T-cell (primary cell): ENCODE measurements around the gene GCN1. TPM values are rescaled to one million over a fixed set of nuclear protein-coding genes. Genes with fewer than 3 reads are reported as not detected.

Source experiments
- ATAC-seq, 4 experiments: fragments of 200-7000 bp in 3 of 4; fragments of 150-1000 bp in 1 of 4; cut with Tn5 transposase; replicated peaks in 1 of 4; 1 replicate in 3 of 4; 2 replicates in 1 of 4; pipeline ENCODE4 v1.10.0; 2021; ENCODE audit warnings: moderate library complexity in 3 of 4, mild to moderate bottlenecking in 2 of 4, moderate number of reproducible peaks in 1 of 4
- CTCF ChIA-PET, 2 donors: fragments of 300-600 bp; sonication (Branson Sonifier 250); formaldehyde crosslinking; loops; one replicate each; lab custom pipeline; 2022; ENCODE audit warnings: antibody characterized with exemption in 2 of 2; lab: Charles Lee
- POLR2A ChIA-PET, 2 donors: fragments of 300-600 bp; sonication (Branson Sonifier 250); formaldehyde crosslinking; loops; one replicate each; lab custom pipeline; 2022; ENCODE audit warnings: antibody characterized with exemption in 2 of 2; lab: Charles Lee
- DNase-seq, 35 experiments: peaks; one replicate each; pipeline versions ENCODE4 v3.0.0 to v3.0.0-alpha.2; 2013 to 2023
- H3K27ac ChIP-seq: one replicate; pipeline ENCODE4 v1.5.1; 2013; ENCODE audit warnings: low read length
- H3K27me3 ChIP-seq, 2 experiments: replicated peaks in 1 of 2; 1 replicate in 1 of 2; 2 replicates in 1 of 2; pipeline versions ENCODE4 v1.6.1 to v1.7.0; 2013; ENCODE audit warnings: low read length in 1 of 2, mixed read lengths in 1 of 2; ENCODE audit not compliant: control insufficient read depth in 2 of 2, insufficient read depth in 2 of 2; ENCODE audit errors: extremely low read depth in 1 of 2
- H3K36me3 ChIP-seq, 2 donors: 1 replicate in 1 of 2; 2 replicates in 1 of 2; pipeline versions ENCODE4 v1.6.1 to v1.7.0; 2013; ENCODE audit warnings: low read length in 1 of 2; ENCODE audit not compliant: control insufficient read depth in 2 of 2, insufficient read depth in 1 of 2; ENCODE audit errors: extremely low read depth in 1 of 2
- H3K4me1 ChIP-seq, 2 experiments: 1 replicate in 1 of 2; 2 replicates in 1 of 2; pipeline versions ENCODE4 v1.6.1 to v1.7.0; 2013; ENCODE audit warnings: low read length in 2 of 2, mixed read lengths in 1 of 2; ENCODE audit not compliant: insufficient read depth in 2 of 2, control insufficient read depth in 1 of 2; ENCODE audit errors: extremely low read depth in 1 of 2
- H3K4me3 ChIP-seq, 2 donors: 1 replicate in 1 of 2; 2 replicates in 1 of 2; pipeline versions ENCODE4 v1.5.1 to v1.7.0; 2013; ENCODE audit warnings: mild to moderate bottlenecking in 2 of 2, low read length in 1 of 2, moderate library complexity in 1 of 2; ENCODE audit not compliant: control insufficient read depth in 1 of 2; ENCODE audit errors: extremely low read depth in 1 of 2
- H3K9me3 ChIP-seq: 2 replicates; pipeline ENCODE4 v1.7.0; 2013
- H3K27ac Mint-ChIP-seq, 2 donors: one replicate each; pipeline ENCODE4 v1.8.0; 2020 to 2021; ENCODE audit warnings: mild to moderate bottlenecking in 2 of 2, mixed read lengths in 2 of 2
- H3K27me3 Mint-ChIP-seq, 2 donors: one replicate each; pipeline ENCODE4 v1.8.0; 2021 to 2022; ENCODE audit warnings: mixed read lengths in 2 of 2
- H3K36me3 Mint-ChIP-seq: one replicate; pipeline ENCODE4 v1.8.0; 2021; ENCODE audit warnings: mixed read lengths
- H3K4me1 Mint-ChIP-seq, 3 donors: one replicate each; pipeline ENCODE4 v1.8.0; 2020 to 2022; ENCODE audit warnings: mixed read lengths in 3 of 3, mild to moderate bottlenecking in 1 of 3
- H3K4me3 Mint-ChIP-seq, 3 donors: one replicate each; pipeline ENCODE4 v1.8.0; 2020 to 2022; ENCODE audit warnings: mild to moderate bottlenecking in 3 of 3, mixed read lengths in 3 of 3, moderate library complexity in 3 of 3
- H3K9me3 Mint-ChIP-seq, 3 donors: one replicate each; pipeline ENCODE4 v1.8.0; 2020 to 2022; ENCODE audit warnings: mixed read lengths in 3 of 3
- WGBS: methylation state at CpG from one replicate; pipeline ENCODE4 v1.1.5; 2013; ENCODE audit warnings: missing lambda C conversion rate; ENCODE audit not compliant: insufficient coverage; 5-methylcytosine and 5-hydroxymethylcytosine counted together
- total RNA-seq, 35 experiments: library from RNA in 6 of 35; stranded (reverse) in 6 of 35; fragments of 120-200 nt in 1 of 35; gene quantifications; one replicate each; pipeline versions ENCODE4 v1.2.1 to v1.2.4 and lab custom pipeline; 2013 to 2026

Gene GCN1
- total RNA-seq, 5 donors from 2014 or later (not counting 1 experiment from before 2014, with no cell fraction given): 139 to 171 (median 161) TPM

GRCh38 chr12:120170631-120171030, 23.9 kb downstream of the GCN1 start:
- CTCF ChIA-PET: no interaction called here
- no peaks in the 10 kb centered on the region for H3K27me3 Mint-ChIP-seq
- H3K4me1 Mint-ChIP-seq: no peaks in the 10 kb centered on the region
- no peak for DNase-seq
- no peaks in the 10 kb centered on the region for H3K27me3 ChIP-seq
- H3K4me1 ChIP-seq: no peaks in the 10 kb centered on the region
- H3K4me3 ChIP-seq: no peak overlapping the region
- WGBS: 100% methylated on average over 3 of the region's 7 CpGs
- no peak overlapping the region for H3K27ac ChIP-seq
- no peak for ATAC-seq
- H3K27ac Mint-ChIP-seq: no peak overlapping the region
- H3K9me3 Mint-ChIP-seq: no peaks in the 10 kb centered on the region
- POLR2A ChIA-PET: no interaction called here
- H3K36me3 Mint-ChIP-seq: peaks cover 34% of the 10 kb centered on the region
- no peaks in the 10 kb centered on the region for H3K9me3 ChIP-seq
- no peak overlapping the region for H3K4me3 Mint-ChIP-seq
- peaks cover 24 to 69% of the 10 kb centered on the region in 2 donors for H3K36me3 ChIP-seq

DNA sequence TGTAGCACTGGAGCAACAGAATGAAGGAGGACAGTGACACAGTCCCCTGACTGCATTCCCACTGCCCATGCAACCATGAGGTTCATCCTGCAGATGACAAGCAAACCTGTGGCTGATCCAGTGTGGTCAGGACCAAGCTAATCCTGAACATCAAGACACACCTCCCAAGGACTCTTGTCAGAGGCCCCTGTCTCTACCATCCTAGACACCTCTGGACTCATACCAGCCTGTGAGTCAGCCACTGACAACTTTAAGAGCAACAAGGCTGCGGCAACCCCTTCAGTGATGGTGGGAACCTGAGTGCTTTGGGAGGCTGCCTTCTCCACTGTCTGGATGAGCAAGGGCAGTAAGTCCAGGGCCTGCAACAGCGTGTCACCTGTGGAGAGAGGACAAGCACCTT, 24.6 kb downstream of the GCN1 start:
- H3K4me1 Mint-ChIP-seq: no peaks in the 10 kb centered on the region
- ChIA-PET CTCF (no interaction called here), POLR2A (no interaction called here)
- H3K27me3 ChIP-seq: no peaks in the 10 kb centered on the region
- DNase-seq (no peak), ATAC-seq (no peak)
- no peaks in the 10 kb centered on the region for H3K4me1 ChIP-seq
- no peaks in the 10 kb centered on the region for H3K9me3 Mint-ChIP-seq
- no peak overlapping the region for H3K27ac Mint-ChIP-seq
- H3K36me3 ChIP-seq: peaks cover 19 to 66% of the 10 kb centered on the region in 2 donors
- H3K9me3 ChIP-seq: no peaks in the 10 kb centered on the region
- H3K4me3 Mint-ChIP-seq: no peak overlapping the region
- H3K27me3 Mint-ChIP-seq: no peaks in the 10 kb centered on the region
- WGBS: 100% methylated on average over 1 of the region's 2 CpGs
- H3K27ac ChIP-seq: no peak overlapping the region
- peaks cover 27% of the 10 kb centered on the region for H3K36me3 Mint-ChIP-seq
- H3K4me3 ChIP-seq: no peak overlapping the region

GRCh38 chr12:120168337-120168736, 26.2 kb downstream of the GCN1 start:
- ChIA-PET POLR2A (interaction anchor here (0.6 to 0.7 kb wide), 3 partner anchors 21 to 161 kb away, joined by 3 to 14 read pairs (median 5); no protein-coding TSS in a partner anchor), CTCF (interaction anchor here in 1 of 2 donors (0.6 kb wide), 1 partner anchor 19 kb away, joined by 4 read pairs; no protein-coding TSS in a partner anchor)
- H3K4me3 ChIP-seq: no peak overlapping the region
- H3K27me3 ChIP-seq: no peaks in the 10 kb centered on the region
- no peak for ATAC-seq
- Mint-ChIP-seq H3K27ac (no peak overlapping the region), H3K4me1 (no peaks in the 10 kb centered on the region), H3K9me3 (no peaks in the 10 kb centered on the region), H3K27me3 (no peaks in the 10 kb centered on the region), H3K4me3 (no peak overlapping the region), H3K36me3 (peaks cover 24% of the 10 kb centered on the region)
- peaks cover 9 to 63% of the 10 kb centered on the region in 2 donors for H3K36me3 ChIP-seq
- no peak overlapping the region for H3K27ac ChIP-seq
- H3K4me1 ChIP-seq: no peaks in the 10 kb centered on the region
- WGBS: 100% methylated on average over 4 of the region's 4 CpGs
- no peak for DNase-seq
- no peaks in the 10 kb centered on the region for H3K9me3 ChIP-seq

DNA sequence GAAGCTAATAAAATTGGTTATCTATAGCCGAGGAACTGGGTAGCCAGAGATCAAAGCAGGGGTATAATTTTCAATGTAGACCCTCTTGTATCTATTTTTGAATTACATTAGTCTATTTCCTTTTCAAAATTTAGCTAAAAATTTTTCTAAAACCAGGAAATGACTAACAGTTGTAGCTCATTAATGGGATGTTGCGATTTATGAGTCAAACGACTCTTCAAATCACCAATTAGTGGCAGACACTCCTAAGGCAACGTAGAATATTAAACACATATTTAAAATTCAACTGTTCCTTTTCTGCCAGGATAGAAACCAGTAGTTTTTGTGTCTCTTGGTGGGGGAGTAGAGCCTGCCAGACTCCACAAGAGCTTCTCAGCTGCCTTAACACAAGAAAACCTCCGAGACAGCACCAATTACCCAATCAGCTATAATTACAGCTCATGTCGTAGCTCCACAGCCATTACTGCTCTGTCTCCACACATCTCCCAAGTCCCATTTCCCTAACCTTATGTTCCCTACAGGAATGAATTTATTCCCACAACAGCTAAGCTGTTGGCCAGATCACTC, 26.9 kb downstream of the GCN1 start:
- POLR2A ChIA-PET: interaction anchor here (0.6 to 0.7 kb wide), 3 partner anchors 21 to 1557 kb away, joined by 3 to 6 read pairs (median 3); no protein-coding TSS in a partner anchor

GRCh38 chr12:120164293-120164692, 30.2 kb downstream of the GCN1 start:
- peaks cover 29 to 71% of the 10 kb centered on the region in 2 donors for H3K36me3 ChIP-seq
- Mint-ChIP-seq H3K27ac (no peak overlapping the region), H3K9me3 (no peaks in the 10 kb centered on the region), H3K4me1 (no peaks in the 10 kb centered on the region), H3K4me3 (no peak overlapping the region), H3K36me3 (peaks cover 42% of the 10 kb centered on the region), H3K27me3 (no peaks in the 10 kb centered on the region)
- ChIA-PET POLR2A (no interaction called here), CTCF (interaction anchor here in 1 of 2 donors (0.6 kb wide), 1 partner anchor 15 kb away, joined by 5 read pairs; no protein-coding TSS in a partner anchor)
- no peak for DNase-seq
- no peaks in the 10 kb centered on the region for H3K9me3 ChIP-seq
- no peak for ATAC-seq
- no peak overlapping the region for H3K27ac ChIP-seq
- 96% methylated on average over 8 of the region's 11 CpGs for WGBS
- no peaks in the 10 kb centered on the region for H3K27me3 ChIP-seq
- no peak overlapping the region for H3K4me3 ChIP-seq
- no peaks in the 10 kb centered on the region for H3K4me1 ChIP-seq

More for the DNA sequence above, 26.9 kb downstream of the GCN1 start:
- no peak overlapping the region for H3K4me3 Mint-ChIP-seq
- Histone ChIP-seq H3K27me3 (no peaks in the 10 kb centered on the region), H3K4me1 (no peaks in the 10 kb centered on the region), H3K27ac (no peak overlapping the region), H3K36me3 (peaks cover 12 to 65% of the 10 kb centered on the region in 2 donors), H3K4me3 (no peak overlapping the region), H3K9me3 (no peaks in the 10 kb centered on the region)
- no peaks in the 10 kb centered on the region for H3K4me1 Mint-ChIP-seq
- H3K9me3 Mint-ChIP-seq: no peaks in the 10 kb centered on the region
- ATAC-seq (no peak), DNase-seq (no peak)
- peaks cover 23% of the 10 kb centered on the region for H3K36me3 Mint-ChIP-seq
- H3K27me3 Mint-ChIP-seq: no peaks in the 10 kb centered on the region
- 95% methylated on average over 2 of the region's 6 CpGs for WGBS
- H3K27ac Mint-ChIP-seq: no peak overlapping the region
- CTCF ChIA-PET: interaction anchor here in 1 of 2 donors (0.6 kb wide), 3 partner anchors 50 to 499 kb away, joined by 3 read pairs; no protein-coding TSS in a partner anchor

DNA sequence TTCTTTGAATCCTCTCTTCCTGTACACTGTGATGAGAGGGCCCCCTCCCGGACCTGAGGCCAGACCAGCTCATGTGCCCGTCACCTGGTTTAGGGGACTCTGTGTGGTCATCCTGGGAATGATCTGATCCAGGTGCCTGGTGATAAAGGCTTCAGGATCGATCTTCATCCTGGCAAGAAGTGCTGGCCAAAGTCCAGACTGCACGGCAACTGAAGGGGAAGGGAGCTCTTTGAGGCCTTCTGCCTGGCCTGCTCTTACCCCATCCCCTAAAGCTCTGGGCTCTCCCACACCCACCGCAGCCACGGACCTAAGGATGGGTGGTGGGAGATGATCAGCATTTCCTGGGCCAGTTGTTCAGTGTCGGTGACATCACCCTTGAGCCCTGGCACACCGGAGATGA, 31.8 kb downstream of the GCN1 start:
- 93% methylated on average over 4 of the region's 8 CpGs for WGBS
- no peak for ATAC-seq
- Mint-ChIP-seq H3K4me1 (no peaks in the 10 kb centered on the region), H3K27me3 (no peaks in the 10 kb centered on the region), H3K9me3 (no peaks in the 10 kb centered on the region), H3K36me3 (peaks cover 41% of the 10 kb centered on the region), H3K27ac (no peak overlapping the region), H3K4me3 (no peak overlapping the region)
- DNase-seq: no peak
- Histone ChIP-seq H3K36me3 (peaks cover 28 to 72% of the 10 kb centered on the region in 2 donors), H3K4me3 (no peak overlapping the region), H3K9me3 (no peaks in the 10 kb centered on the region), H3K27me3 (no peaks in the 10 kb centered on the region), H3K27ac (no peak overlapping the region), H3K4me1 (peaks cover 0 to 2% of the 10 kb centered on the region in 2 experiments)
- POLR2A ChIA-PET: interaction anchor here in 1 of 2 donors (0.6 kb wide), 1 partner anchor 227 kb away, joined by 5 read pairs; no protein-coding TSS in a partner anchor
- CTCF ChIA-PET: no interaction called here
